ENCODE data around the gene NPFFR1.

GRCh38 chr10:70247360-70247759 lies 36.4 kb downstream of the NPFFR1 start:
- TF ChIP-seq EZH2 (IDR thresholded peaks at IDR 0.05) (no peak), POLR2AphosphoS5 (IDR thresholded peaks at IDR 0.05; ENCODE audit: borderline replicate concordance, low read depth, low read length) (no peak), FOXP2 (optimal IDR thresholded peaks at IDR 0.05; ENCODE audit: control extremely low read depth, extremely low read length, insufficient read depth) (no peak)
